GM10266 (cell line): Measurements from ENCODE around the gene PDZD7.

ENCODE experiments used
- DNase-seq: peaks from one replicate; pipeline ENCODE4 v3.0.0; 2012; ENCODE audit errors: extremely low spot score
- TF ChIP-seq, protein P1 (sequence below): IDR thresholded peaks from 2 replicates; pipeline ENCODE4 v1.5.1; 2012; ENCODE audit warnings: mild to moderate bottlenecking, low read depth; ENCODE audit not compliant: control insufficient read depth, insufficient read depth; ENCODE audit errors: missing control alignments

Gene PDZD7

GRCh38 chr10:101053516-101053915 is 22.6 kb upstream of the PDZD7 start:
- TF ChIP-seq, protein P1, sequence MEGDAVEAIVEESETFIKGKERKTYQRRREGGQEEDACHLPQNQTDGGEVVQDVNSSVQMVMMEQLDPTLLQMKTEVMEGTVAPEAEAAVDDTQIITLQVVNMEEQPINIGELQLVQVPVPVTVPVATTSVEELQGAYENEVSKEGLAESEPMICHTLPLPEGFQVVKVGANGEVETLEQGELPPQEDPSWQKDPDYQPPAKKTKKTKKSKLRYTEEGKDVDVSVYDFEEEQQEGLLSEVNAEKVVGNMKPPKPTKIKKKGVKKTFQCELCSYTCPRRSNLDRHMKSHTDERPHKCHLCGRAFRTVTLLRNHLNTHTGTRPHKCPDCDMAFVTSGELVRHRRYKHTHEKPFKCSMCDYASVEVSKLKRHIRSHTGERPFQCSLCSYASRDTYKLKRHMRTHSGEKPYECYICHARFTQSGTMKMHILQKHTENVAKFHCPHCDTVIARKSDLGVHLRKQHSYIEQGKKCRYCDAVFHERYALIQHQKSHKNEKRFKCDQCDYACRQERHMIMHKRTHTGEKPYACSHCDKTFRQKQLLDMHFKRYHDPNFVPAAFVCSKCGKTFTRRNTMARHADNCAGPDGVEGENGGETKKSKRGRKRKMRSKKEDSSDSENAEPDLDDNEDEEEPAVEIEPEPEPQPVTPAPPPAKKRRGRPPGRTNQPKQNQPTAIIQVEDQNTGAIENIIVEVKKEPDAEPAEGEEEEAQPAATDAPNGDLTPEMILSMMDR = no peak
- DNase-seq = no peak

DNA sequence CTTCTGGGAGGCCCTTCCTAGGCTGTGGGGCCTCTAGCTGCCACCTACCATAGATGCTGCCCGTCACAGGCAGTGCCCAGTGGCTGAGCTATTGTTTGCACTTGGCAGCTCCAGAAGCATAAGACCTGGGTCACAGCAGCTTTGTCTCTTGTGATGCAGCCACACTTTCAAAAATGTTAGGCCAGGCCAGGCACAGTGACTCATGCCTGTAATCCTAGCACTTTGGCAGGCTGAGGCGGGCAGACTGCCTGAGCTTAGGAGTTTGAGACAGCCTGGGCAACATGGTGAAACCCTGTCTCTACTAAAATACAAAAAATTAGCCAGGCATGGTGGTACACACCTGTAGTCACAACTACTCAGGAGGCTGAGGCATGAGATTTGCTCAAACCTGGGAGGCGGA is 21.4 kb upstream of the PDZD7 start:
- TF ChIP-seq, protein P1 = no peak
- DNase-seq = no peak

DNA sequence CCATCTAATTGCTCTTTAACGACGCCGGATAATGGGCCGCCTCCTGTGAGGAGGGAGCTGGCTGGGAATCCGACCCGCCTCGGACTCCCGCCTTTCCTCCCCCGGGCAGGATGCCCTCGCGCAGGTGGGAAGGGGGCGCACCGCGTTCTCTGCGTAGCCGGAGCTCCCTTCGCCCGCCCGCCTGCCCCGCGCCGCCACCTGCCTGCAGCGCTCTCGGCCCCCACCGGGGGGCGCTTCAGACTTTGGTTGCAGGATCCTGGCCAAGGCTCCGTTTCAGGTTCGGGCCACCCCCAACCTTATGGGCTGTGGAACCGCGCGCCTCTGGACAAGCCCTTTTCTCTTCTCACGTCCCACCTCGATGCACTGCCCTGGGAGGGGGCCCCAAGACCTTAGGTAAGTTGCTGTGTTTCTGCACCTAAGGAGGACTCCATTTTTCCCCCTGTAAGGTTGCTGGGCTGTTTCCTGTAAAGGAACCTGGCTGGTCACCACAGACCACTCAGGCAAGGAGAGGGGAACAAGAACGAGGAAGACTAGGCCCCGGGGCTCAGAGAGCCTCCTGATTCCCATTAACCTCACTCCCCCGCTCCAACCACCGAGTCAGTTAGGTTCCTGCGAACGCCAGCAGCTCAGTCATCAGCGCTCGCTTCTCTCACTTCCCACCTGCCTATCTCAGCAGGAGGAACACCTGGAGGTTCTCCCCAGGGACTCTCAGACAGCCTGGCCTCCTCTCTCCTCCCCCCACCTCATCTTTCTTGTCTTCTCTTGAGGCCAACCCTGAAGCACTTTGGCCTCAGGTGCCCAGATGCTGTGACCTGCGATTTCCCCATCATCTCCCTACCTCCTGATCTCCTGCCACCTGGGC is 19.5 kb upstream of the PDZD7 start:
- DNase-seq = peak; percentile 84

GRCh38 chr10:101047961-101048892 is 17.3 kb upstream of the PDZD7 start:
- no peak for DNase-seq
- TF ChIP-seq, protein P1 = no peak

More for the DNA sequence above, 19.5 kb upstream of the PDZD7 start:
- TF ChIP-seq, protein P1 = peak; percentile 79

DNA sequence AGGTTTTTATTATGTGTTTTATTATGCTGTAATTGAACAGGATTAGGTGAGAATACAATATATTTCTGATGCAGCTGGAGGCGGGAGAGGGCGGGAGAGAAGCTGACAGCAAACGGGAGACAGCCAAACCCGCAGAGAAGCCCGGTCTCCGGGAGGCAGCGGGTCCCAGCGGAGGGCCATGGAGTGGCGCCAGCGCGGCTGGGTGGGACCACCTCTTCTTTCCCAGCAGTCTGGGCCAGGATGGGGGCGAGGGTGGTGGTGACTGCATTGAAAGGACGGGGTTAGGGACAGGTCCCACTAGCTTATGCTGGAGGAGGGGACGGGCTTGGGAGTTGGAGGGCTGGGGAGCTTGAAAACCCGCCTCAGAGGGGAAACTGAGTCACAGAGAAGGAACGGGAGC is 16.3 kb upstream of the PDZD7 start:
- DNase-seq = no peak
- TF ChIP-seq, protein P1 = no peak

GRCh38 chr10:101046332-101047238 is 15.7 kb upstream of the PDZD7 start:
- TF ChIP-seq, protein P1 = no peak
- no peak for DNase-seq
